ENCODE data around the gene RPL41. TPM values are rescaled to one million over a fixed set of nuclear protein-coding genes. Genes with fewer than 3 reads are reported as not detected.

RPL41 gene
- 471 and 502 TPM in 2 replicates for total RNA-seq (2011; cell fraction: chromatin; rRNA removed; ENCODE audit: low replicate concordance)
- 714 and 769 TPM in 2 replicates for total RNA-seq (2011; cell fraction: nucleolus; rRNA removed)
- 1,389 and 2,616 TPM in 2 replicates for total RNA-seq (2011; cell fraction: nucleoplasm; rRNA removed)
- total RNA-seq (2014; rRNA removed), result 4,680 and 5,042 TPM in 2 replicates
- total RNA-seq (2014; rRNA removed; fragmentation: Illumina TruSeq; extraction: Trizol), result 4,828 and 4,834 TPM in 2 replicates
- 4,355 and 4,529 TPM in 2 replicates for total RNA-seq (2015; rRNA removed; fragmentation: Illumina TruSeq; extraction: Trizol)
- total RNA-seq (2021), result 3,403 and 3,805 TPM in 2 replicates
- polyA plus RNA-seq (2011; rRNA removed), result 9,327 and 10,494 TPM in 2 replicates
- 7,179 and 13,806 TPM in 2 replicates for polyA plus RNA-seq (2011; cell fraction: cytosol; rRNA removed)
- 2,948 and 5,202 TPM in 2 replicates for polyA plus RNA-seq (2011; cell fraction: nucleus; rRNA removed)
- polyA plus RNA-seq (2012), result 7,782 and 11,481 TPM in 2 replicates
- 5,551 and 5,604 TPM in 2 replicates for polyA plus RNA-seq (2014; fragmentation: Illumina TruSeq; extraction: Trizol)
- polyA plus RNA-seq (2014; fragmentation: Nextera tagmentation; extraction: Ambion mirVana), result over 10,000 TPM; 10,697 to 11,276 TPM
- 6,115 and 7,868 TPM in 2 replicates for polyA plus RNA-seq (2014; rRNA removed)
- 1,996 and 2,558 TPM in 2 replicates for polyA minus RNA-seq (2011; rRNA and poly(A)+ RNA removed)
- 912 and 1,093 TPM in 2 replicates for polyA minus RNA-seq (2011; cell fraction: cytosol; rRNA and poly(A)+ RNA removed)
- polyA minus RNA-seq (2011; cell fraction: nucleus; rRNA and poly(A)+ RNA removed), result 197 and 533 TPM in 2 replicates
- Bru-seq, nascent RNA, result percentile 100 among the genes with signal in this experiment
- percentile 100 among the genes with signal in this experiment for BruChase-seq, experiment 1, labeled RNA remaining after a 2-hour chase
- percentile 100 among the genes with signal in this experiment for BruChase-seq, experiment 2, labeled RNA remaining after a 6-hour chase
- long read RNA-seq, experiment 1, transcript RPL41-202 (4 exons, 469 nt), result major isoform, 3,197 of 3,969 reads
- long read RNA-seq, experiment 1, transcript RPL41-204 (3 exons, 699 nt), result minor isoform, 87 of 3,969 reads
- long read RNA-seq, experiment 1, transcript RPL41-206 (2 exons, 595 nt), result minor isoform, 16 of 3,969 reads
- long read RNA-seq, experiment 1, transcript RPL41-201 (4 exons, 551 nt), result minor isoform, 7 of 3,969 reads
- long read RNA-seq, experiment 1, partial matches to known transcripts, result 9 of 3,969 reads
- long read RNA-seq, experiment 1, other reads (novel, unspliced or antisense), result 647 of 3,969 reads
- long read RNA-seq, experiment 2, transcript RPL41-202 (4 exons, 469 nt), result minor isoform, 74 of 251 reads
- long read RNA-seq, experiment 2, transcript RPL41-206 (2 exons, 595 nt), result minor isoform, 7 of 251 reads
- long read RNA-seq, experiment 2, transcript RPL41-204 (3 exons, 699 nt), result major isoform, 142 of 251 reads
- long read RNA-seq, experiment 2, partial matches to known transcripts, result 5 of 251 reads
- long read RNA-seq, experiment 2, other reads (novel, unspliced or antisense), result 19 of 251 reads
- long read RNA-seq, experiment 3, transcript RPL41-204 (3 exons, 699 nt), result minor isoform, 112 of 4,285 reads
- long read RNA-seq, experiment 3, transcript RPL41-201 (4 exons, 551 nt), result minor isoform, 5 of 4,285 reads
- long read RNA-seq, experiment 3, transcript RPL41-202 (4 exons, 469 nt), result major isoform, 4,071 of 4,285 reads
- long read RNA-seq, experiment 3, partial matches to known transcripts, result 18 of 4,285 reads
- long read RNA-seq, experiment 3, other reads (novel, unspliced or antisense), result 73 of 4,285 reads

- peaks cover 28% of the 10 kb centered on the region for H3K79me2 ChIP-seq (ENCODE audit: control insufficient read depth, insufficient read depth, low read length)
- DNase-seq (ENCODE audit: extremely low read depth in 1 of 4, low spot score in 3 of 4) (peak; percentile 80 to 97 (median 87)), FAIRE-seq (peak; percentile 88), ATAC-seq (peak; percentile 55)
- TSS peak; percentile 92 for BruUV-seq (replicated peaks)
- POLR2A ChIA-PET, result interaction anchor here (0.6 to 5.3 kb wide), 19 partner anchors 10 to 244 kb away, joined by 3 to 125 read pairs (median 6); partner anchors contain the start of genes COQ10A, ESYT1, MYL6 and PA2G4
- no peaks in the 10 kb centered on the region for H4K20me1 ChIP-seq (replicated peaks; ENCODE audit: control insufficient read depth, insufficient read depth, low read length)
- no peaks in the 10 kb centered on the region for H3K27me3 ChIP-seq (ENCODE audit: control insufficient read depth in 2 of 2, insufficient read depth in 2 of 2, low read length in 2 of 2)
- H3K9me3 ChIP-seq (replicated peaks; ENCODE audit: control insufficient read depth, insufficient read depth, low read depth, low read length), result peaks cover 8% of the 10 kb centered on the region
- peak within 1 kb of the TSS; percentile 100 for H2AFZ ChIP-seq (ENCODE audit: low read depth, low read length)
- CTCF ChIA-PET (ENCODE audit: low intra/inter-chr PET ratio), result interaction anchor here (0.5 kb wide), 1 partner anchor 42 kb away, joined by 3 read pairs; the partner anchor contains the start of gene MYL6
- peaks cover 54% of the 10 kb centered on the region for H3K36me3 ChIP-seq (ENCODE audit: control insufficient read depth, insufficient read depth, low read length)
- no peaks in the 10 kb centered on the region for H3K9me1 ChIP-seq (ENCODE audit: control insufficient read depth, insufficient read depth, low read length)
- peak within 1 kb of the TSS; percentile 59 for H3K4me3 ChIP-seq
- peak within 1 kb of the TSS; percentile 90 to 97 for H3K9ac ChIP-seq (ENCODE audit: insufficient read depth in 1 of 2, low read depth in 2 of 2, low read length in 2 of 2)
- peak within 1 kb of the TSS; percentile 95 for H3K4me2 ChIP-seq (ENCODE audit: insufficient read depth, low read length)
- in situ Hi-C loops (cut with MboI), result no loop called here
- peak within 1 kb of the TSS; percentile 97 for H3K27ac ChIP-seq (ENCODE audit: extremely low read depth, low read depth, low read length)
- intact Hi-C loops (cut with micrococcal nuclease), result loop anchor here (5.0 kb wide), 2 partner anchors 41 to 521 kb away; partner anchors contain the start of gene MYL6
- H3K4me1 ChIP-seq (replicated peaks in 1 of 2; ENCODE audit: control insufficient read depth in 2 of 2, insufficient read depth in 2 of 2, low read length in 2 of 2), result peaks cover 16 to 17% of the 10 kb centered on the region in 2 experiments
- 1% methylated on average over 34 of the region's 34 CpGs for WGBS (ENCODE audit: insufficient coverage, low coverage, missing lambda C conversion rate)
- TF ChIP-seq PHTF2 (CRISPR knock-in tag; IDR thresholded peaks at IDR 0.05), result no peak
- TF ChIP-seq SP1 (CRISPR knock-in tag; IDR thresholded peaks at IDR 0.05), result peak; percentile 94
- TF ChIP-seq TCF3 (CRISPR knock-in tag; IDR thresholded peaks at IDR 0.05), result no peak
- TF ChIP-seq ASH1L (IDR thresholded peaks at IDR 0.05; ENCODE audit: borderline replicate concordance, low read depth, partially characterized antibody), result peak; percentile 38
- peak; percentile 94 for TF ChIP-seq GTF2B (IDR thresholded peaks at IDR 0.05; ENCODE audit: extremely low read depth, insufficient read length)
- no peak for TF ChIP-seq KLF16 (IDR thresholded peaks at IDR 0.05)
- no peak for TF ChIP-seq SRSF3 (IDR thresholded peaks at IDR 0.05; ENCODE audit: insufficient read depth, low read length)
- peak; percentile 88 for TF ChIP-seq SNRNP70 (optimal IDR thresholded peaks at IDR 0.05; ENCODE audit: low read depth, low read length)
- peak; percentile 6; the same call in 1 of the 2 replicates for TF ChIP-seq RAD51 (IDR thresholded peaks at IDR 0.05; ENCODE audit: borderline replicate concordance, low read depth)
- no peak for TF ChIP-seq TGIF2 (CRISPR knock-in tag; IDR thresholded peaks at IDR 0.05)
- TF ChIP-seq ZNF764 (CRISPR knock-in tag; IDR thresholded peaks at IDR 0.05; ENCODE audit: low read depth), result peak; percentile 69
- TF ChIP-seq RBFOX2 (IDR thresholded peaks at IDR 0.05; ENCODE audit: low read depth, low read length), result peak; percentile 89
- 0 out of 2 replicates have a peak, but pooled peaks have one; percentile 8 for TF ChIP-seq RFX1 (IDR thresholded peaks at IDR 0.05)
- no peak for TF ChIP-seq ZNF324 (CRISPR knock-in tag; IDR thresholded peaks at IDR 0.05)
- TF ChIP-seq NELFE (IDR thresholded peaks at IDR 0.05; ENCODE audit: insufficient read depth, insufficient read length), result peak; percentile 55
These were observed at the start of gene RPL41 for GRCh38 chr12:56116267-56117081. TSS of gene RPL41 (plus strand) at chr12:56116633.

Data from K562 (cell line).